Measurements from ENCODE around the gene WDR74.

DNA sequence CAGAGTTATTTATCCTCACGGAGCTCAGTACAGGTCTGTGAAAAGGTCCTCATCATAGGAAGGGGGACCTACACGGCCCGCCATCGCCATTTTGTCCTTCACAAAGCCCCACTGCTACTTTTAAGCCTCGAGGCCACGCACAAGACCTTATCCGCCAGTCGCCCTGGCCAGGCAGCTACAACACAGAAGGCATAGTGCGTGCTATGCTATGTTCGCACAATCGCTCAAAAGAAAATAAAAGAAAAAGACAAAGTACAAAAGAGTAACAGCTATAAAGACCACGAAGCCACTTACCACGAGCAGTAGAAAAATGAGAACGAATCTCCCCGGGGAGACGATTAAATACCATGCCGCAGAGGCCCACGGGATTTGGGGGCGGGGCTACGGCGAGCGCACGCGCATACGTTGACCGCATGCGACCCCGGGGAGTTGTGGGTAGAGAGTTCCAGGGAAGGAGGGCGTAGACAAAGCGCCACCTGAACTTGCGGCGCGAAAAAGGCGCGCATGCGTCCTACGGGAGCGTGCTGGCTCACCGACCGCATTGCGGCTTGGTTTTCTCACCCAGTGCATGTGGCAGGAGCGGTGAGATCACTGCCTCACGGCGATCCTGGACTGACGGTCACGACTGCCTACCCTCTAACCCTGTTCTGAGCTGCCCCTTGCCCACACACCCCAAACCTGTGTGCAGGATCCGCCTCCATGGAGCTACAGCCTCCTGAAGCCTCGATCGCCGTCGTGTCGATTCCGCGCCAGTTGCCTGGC lies 16.4 kb upstream of the WDR74 start:
- TF ChIP-seq, protein P1, sequence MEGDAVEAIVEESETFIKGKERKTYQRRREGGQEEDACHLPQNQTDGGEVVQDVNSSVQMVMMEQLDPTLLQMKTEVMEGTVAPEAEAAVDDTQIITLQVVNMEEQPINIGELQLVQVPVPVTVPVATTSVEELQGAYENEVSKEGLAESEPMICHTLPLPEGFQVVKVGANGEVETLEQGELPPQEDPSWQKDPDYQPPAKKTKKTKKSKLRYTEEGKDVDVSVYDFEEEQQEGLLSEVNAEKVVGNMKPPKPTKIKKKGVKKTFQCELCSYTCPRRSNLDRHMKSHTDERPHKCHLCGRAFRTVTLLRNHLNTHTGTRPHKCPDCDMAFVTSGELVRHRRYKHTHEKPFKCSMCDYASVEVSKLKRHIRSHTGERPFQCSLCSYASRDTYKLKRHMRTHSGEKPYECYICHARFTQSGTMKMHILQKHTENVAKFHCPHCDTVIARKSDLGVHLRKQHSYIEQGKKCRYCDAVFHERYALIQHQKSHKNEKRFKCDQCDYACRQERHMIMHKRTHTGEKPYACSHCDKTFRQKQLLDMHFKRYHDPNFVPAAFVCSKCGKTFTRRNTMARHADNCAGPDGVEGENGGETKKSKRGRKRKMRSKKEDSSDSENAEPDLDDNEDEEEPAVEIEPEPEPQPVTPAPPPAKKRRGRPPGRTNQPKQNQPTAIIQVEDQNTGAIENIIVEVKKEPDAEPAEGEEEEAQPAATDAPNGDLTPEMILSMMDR (IDR thresholded peaks at IDR 0.05) = no peak
- TF ChIP-seq EP300 (IDR thresholded peaks at IDR 0.05) = no peak

Data from stomach (tissue), 4 donors.